HG02642 (cell line): ENCODE measurements around the gene PCK2.

Source experiments
- ATAC-seq: cut with Tn5 transposase; IDR thresholded peaks from one replicate; pipeline ENCODE4 v1.9.1; 2021; ENCODE audit warnings: mild to moderate bottlenecking; ENCODE audit not compliant: unreplicated experiment, poor library complexity

Gene PCK2

DNA sequence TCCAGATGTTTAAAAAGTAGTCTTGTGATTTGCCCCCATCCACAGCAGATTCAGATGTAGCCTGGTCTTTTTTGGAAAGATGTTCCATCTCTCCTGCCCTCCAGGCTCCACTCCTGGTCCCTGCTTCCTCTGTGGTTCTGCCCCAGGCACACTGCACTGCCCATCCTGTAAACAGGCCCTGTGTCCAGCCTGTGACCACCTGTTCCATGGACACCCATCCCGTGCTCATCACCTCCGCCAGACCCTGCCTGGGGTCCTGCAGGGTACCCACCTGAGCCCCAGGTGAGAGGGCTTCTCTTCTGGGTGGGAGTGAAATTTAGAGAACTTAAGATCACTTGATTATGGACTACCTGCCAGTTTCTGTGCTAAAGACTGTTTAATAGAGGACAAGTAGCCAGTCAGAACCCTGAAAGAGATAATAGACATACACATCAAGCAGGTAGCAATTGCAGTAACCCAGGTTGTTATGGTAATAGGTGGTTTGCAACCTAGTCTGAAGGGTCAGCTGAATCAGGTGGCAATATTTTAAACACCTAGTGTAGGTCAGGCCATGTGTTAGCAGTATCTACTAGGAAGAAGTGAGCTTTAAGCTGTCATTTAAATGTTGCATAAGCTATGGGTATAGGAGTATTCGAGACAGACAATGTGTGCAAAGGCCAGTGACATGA lies 55.3 kb downstream of the PCK2 start:
- no peak for ATAC-seq

DNA sequence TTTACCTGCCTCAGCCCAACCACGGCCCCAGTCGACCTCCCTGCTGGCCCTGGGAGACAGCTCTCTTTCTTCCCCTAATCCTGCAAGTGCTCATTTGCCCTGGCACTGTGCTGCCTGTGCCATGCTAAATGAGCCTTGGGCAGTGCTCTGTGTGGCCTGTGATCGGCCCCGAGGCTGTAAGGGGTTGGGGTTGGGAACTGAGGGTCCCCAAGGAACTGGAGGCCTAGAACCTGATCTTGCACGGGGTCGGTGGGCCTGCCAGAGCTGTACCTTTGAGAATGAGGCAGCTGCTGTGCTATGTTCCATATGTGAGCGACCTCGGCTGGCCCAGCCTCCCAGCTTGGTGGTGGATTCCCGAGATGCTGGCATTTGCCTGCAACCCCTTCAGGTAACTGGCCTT lies 56.0 kb downstream of the PCK2 start:
- ATAC-seq = no peak

DNA sequence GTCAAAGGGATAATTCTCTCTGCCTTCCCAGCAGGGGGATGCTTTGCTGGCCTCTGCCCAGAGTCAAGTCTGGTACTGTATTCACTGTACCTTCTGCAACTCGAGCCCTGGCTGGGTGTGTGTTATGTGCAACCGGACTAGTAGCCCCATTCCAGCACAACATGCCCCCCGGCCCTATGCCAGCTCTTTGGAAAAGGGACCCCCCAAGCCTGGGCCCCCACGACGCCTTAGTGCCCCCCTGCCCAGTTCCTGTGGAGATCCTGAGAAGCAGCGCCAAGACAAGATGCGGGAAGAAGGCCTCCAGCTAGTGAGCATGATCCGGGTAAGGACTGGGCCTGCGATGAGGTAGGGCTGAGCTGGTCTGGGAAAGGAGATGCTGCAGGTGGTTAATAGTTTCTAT lies 56.5 kb downstream of the PCK2 start:
- ATAC-seq = no peak

DNA sequence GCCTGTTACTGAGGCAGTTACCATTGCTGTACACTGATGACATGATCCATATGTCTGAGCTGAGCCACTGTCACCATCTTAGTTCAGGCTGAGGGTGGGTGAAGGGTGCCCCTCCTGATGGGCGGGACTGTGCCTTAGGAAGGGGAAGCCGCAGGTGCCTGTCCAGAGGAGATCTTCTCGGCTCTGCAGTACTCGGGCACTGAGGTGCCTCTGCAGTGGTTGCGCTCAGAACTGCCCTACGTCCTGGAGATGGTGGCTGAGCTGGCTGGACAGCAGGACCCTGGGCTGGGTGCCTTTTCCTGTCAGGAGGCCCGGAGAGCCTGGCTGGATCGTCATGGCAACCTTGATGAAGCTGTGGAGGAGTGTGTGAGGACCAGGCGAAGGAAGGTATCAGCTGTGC lies 56.9 kb downstream of the PCK2 start:
- ATAC-seq = no peak

DNA sequence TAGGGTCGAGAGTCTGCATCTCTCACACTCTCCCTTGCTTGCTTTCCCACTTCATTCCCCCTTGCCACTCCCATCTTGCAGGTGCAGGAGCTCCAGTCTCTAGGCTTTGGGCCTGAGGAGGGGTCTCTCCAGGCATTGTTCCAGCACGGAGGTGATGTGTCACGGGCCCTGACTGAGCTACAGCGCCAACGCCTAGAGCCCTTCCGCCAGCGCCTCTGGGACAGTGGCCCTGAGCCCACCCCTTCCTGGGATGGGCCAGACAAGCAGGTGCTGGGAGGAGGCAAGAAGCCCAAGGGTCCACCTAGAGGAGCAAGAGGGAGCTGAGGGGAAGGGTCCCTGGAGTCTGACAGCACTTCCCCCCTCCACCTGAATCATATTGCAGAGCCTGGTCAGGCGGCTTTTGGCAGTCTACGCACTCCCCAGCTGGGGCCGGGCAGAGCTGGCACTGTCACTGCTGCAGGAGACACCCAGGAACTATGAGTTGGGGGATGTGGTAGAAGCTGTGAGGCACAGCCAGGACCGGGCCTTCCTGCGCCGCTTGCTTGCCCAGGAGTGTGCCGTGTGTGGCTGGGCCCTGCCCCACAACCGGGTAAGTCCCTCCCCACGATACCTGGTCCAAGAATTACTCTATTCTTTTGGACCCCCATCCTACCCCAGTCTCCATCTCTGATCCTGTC lies 57.4 kb downstream of the PCK2 start:
- no peak for ATAC-seq
